ENCODE measurements around the gene TMEM178B. TPM values are rescaled to one million over a fixed set of nuclear protein-coding genes. Genes with fewer than 3 reads are reported as not detected.

Gene TMEM178B
- total RNA-seq, 1 donor = 0.43 TPM

- H3K4me3 ChIP-seq (ENCODE audit: low read depth, low read length) = no peak overlapping the region
- TF ChIP-seq CTCF (IDR thresholded peaks at IDR 0.05; ENCODE audit: insufficient read depth, low read depth, low read length) = no peak
- no peak for DNase-seq (ENCODE audit: low read depth)
Observed at GRCh38 chr7:141203177-141203576, 129.3 kb downstream of the TMEM178B start.

GRCh38 chr7:141203586-141203985, 129.7 kb downstream of the TMEM178B start:
- DNase-seq (ENCODE audit: low read depth) = no peak
- H3K4me3 ChIP-seq (ENCODE audit: low read depth, low read length) = no peak overlapping the region
- no peak for TF ChIP-seq CTCF (IDR thresholded peaks at IDR 0.05; ENCODE audit: insufficient read depth, low read depth, low read length)

- TF ChIP-seq CTCF (IDR thresholded peaks at IDR 0.05; ENCODE audit: insufficient read depth, low read depth, low read length) = no peak
- H3K4me3 ChIP-seq (ENCODE audit: low read depth, low read length) = no peak overlapping the region
- DNase-seq (ENCODE audit: low read depth) = no peak
Observed at GRCh38 chr7:141207661-141208060, 133.8 kb downstream of the TMEM178B start.

- no peak for TF ChIP-seq CTCF (IDR thresholded peaks at IDR 0.05; ENCODE audit: insufficient read depth, low read depth, low read length)
- DNase-seq (ENCODE audit: low read depth) = no peak
Observed at GRCh38 chr7:141208539-141208938, 134.7 kb downstream of the TMEM178B start.

GRCh38 chr7:141209454-141209853, 135.6 kb downstream of the TMEM178B start:
- no peak overlapping the region for H3K4me3 ChIP-seq (ENCODE audit: low read depth, low read length)
- no peak for TF ChIP-seq CTCF (IDR thresholded peaks at IDR 0.05; ENCODE audit: insufficient read depth, low read depth, low read length)
- DNase-seq (ENCODE audit: low read depth) = no peak

More at GRCh38 chr7:141208539-141208938, 134.7 kb downstream of the TMEM178B start:
- no peak overlapping the region for H3K4me3 ChIP-seq (ENCODE audit: low read depth, low read length)

- no peak overlapping the region for H3K4me3 ChIP-seq (ENCODE audit: low read depth, low read length)
- no peak for TF ChIP-seq CTCF (IDR thresholded peaks at IDR 0.05; ENCODE audit: insufficient read depth, low read depth, low read length)
- DNase-seq (ENCODE audit: low read depth) = no peak
Observed at GRCh38 chr7:141210862-141211261, 137.0 kb downstream of the TMEM178B start.

- no peak for TF ChIP-seq CTCF (IDR thresholded peaks at IDR 0.05; ENCODE audit: insufficient read depth, low read depth, low read length)
- DNase-seq (ENCODE audit: low read depth) = no peak
- no peak overlapping the region for H3K4me3 ChIP-seq (ENCODE audit: low read depth, low read length)
Observed at GRCh38 chr7:141213226-141213625, 139.4 kb downstream of the TMEM178B start.
